Measurements from ENCODE around the gene NDUFA11. TPM values are rescaled to one million over a fixed set of nuclear protein-coding genes. Genes with fewer than 3 reads are reported as not detected.
A peak's percentile ranks its signal among the peaks of the same experiment; 100 is the strongest.

The NDUFA11 gene
- total and polyA plus RNA-seq, 9 of the 15 experiments (the other 6 are each of a cell fraction or from before 2014, with no cell fraction given) = 63.3 to 486 (median 274) TPM

DNA sequence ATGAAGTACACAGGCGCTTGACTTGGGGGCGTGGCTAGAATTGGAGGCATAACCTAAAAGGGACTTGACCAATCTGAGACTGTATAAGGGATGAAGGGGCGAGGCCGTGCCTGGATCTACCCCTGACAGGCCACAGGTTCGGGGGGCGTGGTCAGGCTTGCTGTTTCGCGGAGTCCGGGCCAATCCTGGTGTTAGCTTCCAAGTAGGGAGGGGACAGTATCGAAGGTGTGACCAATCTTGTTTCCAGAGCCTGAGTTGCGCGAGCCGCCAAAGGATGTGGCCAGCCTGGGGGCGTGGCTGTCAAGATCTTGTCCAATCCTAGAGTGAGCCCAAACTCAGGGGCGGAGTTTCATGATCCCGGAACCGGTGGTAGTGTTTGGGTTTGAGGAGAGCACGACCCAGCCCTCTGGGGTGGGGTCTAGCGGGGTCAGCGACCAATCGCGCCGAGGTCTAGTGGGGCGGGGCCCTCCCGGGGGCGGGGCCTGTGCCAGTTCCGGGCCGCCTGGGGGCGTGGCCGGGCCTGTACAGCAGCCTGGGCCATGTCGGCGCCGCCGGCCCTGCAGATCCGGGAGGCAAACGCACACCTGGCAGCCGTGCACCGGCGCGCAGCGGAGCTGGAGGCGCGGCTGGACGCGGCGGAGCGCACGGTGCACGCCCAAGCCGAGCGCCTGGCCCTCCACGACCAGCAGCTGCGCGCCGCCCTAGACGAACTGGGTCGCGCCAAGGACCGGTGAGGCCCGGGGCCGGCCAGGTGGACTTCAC lies 943 bp upstream of the NDUFA11 start, which contains the start of gene VMAC (continued):
- TF ChIP-seq, protein P1, sequence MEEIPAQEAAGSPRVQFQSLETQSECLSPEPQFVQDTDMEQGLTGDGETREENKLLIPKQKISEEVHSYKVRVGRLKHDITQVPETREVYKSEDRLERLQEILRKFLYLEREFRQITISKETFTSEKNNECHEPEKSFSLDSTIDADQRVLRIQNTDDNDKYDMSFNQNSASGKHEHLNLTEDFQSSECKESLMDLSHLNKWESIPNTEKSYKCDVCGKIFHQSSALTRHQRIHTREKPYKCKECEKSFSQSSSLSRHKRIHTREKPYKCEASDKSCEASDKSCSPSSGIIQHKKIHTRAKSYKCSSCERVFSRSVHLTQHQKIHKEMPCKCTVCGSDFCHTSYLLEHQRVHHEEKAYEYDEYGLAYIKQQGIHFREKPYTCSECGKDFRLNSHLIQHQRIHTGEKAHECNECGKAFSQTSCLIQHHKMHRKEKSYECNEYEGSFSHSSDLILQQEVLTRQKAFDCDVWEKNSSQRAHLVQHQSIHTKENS (CRISPR knock-in tag; IDR thresholded peaks at IDR 0.05) = no peak
- TF ChIP-seq, protein P2, sequence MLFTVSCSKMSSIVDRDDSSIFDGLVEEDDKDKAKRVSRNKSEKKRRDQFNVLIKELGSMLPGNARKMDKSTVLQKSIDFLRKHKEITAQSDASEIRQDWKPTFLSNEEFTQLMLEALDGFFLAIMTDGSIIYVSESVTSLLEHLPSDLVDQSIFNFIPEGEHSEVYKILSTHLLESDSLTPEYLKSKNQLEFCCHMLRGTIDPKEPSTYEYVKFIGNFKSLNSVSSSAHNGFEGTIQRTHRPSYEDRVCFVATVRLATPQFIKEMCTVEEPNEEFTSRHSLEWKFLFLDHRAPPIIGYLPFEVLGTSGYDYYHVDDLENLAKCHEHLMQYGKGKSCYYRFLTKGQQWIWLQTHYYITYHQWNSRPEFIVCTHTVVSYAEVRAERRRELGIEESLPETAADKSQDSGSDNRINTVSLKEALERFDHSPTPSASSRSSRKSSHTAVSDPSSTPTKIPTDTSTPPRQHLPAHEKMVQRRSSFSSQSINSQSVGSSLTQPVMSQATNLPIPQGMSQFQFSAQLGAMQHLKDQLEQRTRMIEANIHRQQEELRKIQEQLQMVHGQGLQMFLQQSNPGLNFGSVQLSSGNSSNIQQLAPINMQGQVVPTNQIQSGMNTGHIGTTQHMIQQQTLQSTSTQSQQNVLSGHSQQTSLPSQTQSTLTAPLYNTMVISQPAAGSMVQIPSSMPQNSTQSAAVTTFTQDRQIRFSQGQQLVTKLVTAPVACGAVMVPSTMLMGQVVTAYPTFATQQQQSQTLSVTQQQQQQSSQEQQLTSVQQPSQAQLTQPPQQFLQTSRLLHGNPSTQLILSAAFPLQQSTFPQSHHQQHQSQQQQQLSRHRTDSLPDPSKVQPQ (CRISPR knock-in tag; IDR thresholded peaks at IDR 0.05; ENCODE audit: borderline replicate concordance) = no peak
- TF ChIP-seq ZNF584 (CRISPR knock-in tag; IDR thresholded peaks at IDR 0.05; ENCODE audit: low read depth) (no peak), ZNF354B (CRISPR knock-in tag; IDR thresholded peaks at IDR 0.05) (no peak), HLTF (IDR thresholded peaks at IDR 0.05) (no peak), POLR3A (IDR thresholded peaks at IDR 0.05; ENCODE audit: borderline replicate concordance, extremely low read depth, insufficient read depth, insufficient read length) (no peak), JUNB (CRISPR knock-in tag; conservative IDR thresholded peaks at IDR 0.05) (no peak), SRF (CRISPR knock-in tag; IDR thresholded peaks at IDR 0.05) (peak in 1 of 2 experiments; percentile 88; a peak in 1 of 4 replicates), SMAD1 (IDR thresholded peaks at IDR 0.05; ENCODE audit: low read depth, low read length, partially characterized antibody) (no peak), EGR1 (conservative IDR thresholded peaks at IDR 0.05) (no peak), POLR2H (tag; IDR thresholded peaks at IDR 0.05; ENCODE audit: low read depth) (no peak), BMI1 (IDR thresholded peaks at IDR 0.05; ENCODE audit: low read length) (no peak), ZNF436 (CRISPR knock-in tag; IDR thresholded peaks at IDR 0.05) (no peak), FOXK2 (conservative IDR thresholded peaks at IDR 0.05 in 1 of 2, IDR thresholded peaks at IDR 0.05 in 1 of 2; ENCODE audit: low read depth in 2 of 2) (peak in 1 of 2 experiments; percentile 24; a peak in 1 of 4 replicates)
- TF ChIP-seq, protein P3, sequence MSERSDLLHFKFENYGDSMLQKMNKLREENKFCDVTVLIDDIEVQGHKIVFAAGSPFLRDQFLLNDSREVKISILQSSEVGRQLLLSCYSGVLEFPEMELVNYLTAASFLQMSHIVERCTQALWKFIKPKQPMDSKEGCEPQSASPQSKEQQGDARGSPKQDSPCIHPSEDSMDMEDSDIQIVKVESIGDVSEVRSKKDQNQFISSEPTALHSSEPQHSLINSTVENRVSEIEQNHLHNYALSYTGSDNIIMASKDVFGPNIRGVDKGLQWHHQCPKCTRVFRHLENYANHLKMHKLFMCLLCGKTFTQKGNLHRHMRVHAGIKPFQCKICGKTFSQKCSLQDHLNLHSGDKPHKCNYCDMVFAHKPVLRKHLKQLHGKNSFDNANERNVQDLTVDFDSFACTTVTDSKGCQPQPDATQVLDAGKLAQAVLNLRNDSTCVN (CRISPR knock-in tag; IDR thresholded peaks at IDR 0.05) = no peak
- TF ChIP-seq, protein P4, sequence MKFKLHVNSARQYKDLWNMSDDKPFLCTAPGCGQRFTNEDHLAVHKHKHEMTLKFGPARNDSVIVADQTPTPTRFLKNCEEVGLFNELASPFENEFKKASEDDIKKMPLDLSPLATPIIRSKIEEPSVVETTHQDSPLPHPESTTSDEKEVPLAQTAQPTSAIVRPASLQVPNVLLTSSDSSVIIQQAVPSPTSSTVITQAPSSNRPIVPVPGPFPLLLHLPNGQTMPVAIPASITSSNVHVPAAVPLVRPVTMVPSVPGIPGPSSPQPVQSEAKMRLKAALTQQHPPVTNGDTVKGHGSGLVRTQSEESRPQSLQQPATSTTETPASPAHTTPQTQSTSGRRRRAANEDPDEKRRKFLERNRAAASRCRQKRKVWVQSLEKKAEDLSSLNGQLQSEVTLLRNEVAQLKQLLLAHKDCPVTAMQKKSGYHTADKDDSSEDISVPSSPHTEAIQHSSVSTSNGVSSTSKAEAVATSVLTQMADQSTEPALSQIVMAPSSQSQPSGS (CRISPR knock-in tag; IDR thresholded peaks at IDR 0.05) = no peak
- TF ChIP-seq, protein P5, sequence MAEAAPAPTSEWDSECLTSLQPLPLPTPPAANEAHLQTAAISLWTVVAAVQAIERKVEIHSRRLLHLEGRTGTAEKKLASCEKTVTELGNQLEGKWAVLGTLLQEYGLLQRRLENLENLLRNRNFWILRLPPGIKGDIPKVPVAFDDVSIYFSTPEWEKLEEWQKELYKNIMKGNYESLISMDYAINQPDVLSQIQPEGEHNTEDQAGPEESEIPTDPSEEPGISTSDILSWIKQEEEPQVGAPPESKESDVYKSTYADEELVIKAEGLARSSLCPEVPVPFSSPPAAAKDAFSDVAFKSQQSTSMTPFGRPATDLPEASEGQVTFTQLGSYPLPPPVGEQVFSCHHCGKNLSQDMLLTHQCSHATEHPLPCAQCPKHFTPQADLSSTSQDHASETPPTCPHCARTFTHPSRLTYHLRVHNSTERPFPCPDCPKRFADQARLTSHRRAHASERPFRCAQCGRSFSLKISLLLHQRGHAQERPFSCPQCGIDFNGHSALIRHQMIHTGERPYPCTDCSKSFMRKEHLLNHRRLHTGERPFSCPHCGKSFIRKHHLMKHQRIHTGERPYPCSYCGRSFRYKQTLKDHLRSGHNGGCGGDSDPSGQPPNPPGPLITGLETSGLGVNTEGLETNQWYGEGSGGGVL (CRISPR knock-in tag; IDR thresholded peaks at IDR 0.05) = no peak
- TF ChIP-seq, protein P6, sequence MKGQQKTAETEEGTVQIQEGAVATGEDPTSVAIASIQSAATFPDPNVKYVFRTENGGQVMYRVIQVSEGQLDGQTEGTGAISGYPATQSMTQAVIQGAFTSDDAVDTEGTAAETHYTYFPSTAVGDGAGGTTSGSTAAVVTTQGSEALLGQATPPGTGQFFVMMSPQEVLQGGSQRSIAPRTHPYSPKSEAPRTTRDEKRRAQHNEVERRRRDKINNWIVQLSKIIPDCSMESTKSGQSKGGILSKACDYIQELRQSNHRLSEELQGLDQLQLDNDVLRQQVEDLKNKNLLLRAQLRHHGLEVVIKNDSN (CRISPR knock-in tag; IDR thresholded peaks at IDR 0.05) = no peak

Data from K562 (cell line).